ENCODE measurements around the gene AMIGO2.

AMIGO2 gene

GRCh38 chr12:47029903-47030302 lies 49.9 kb downstream of the AMIGO2 start:
- no peak for DNase-seq

GRCh38 chr12:47028981-47029708 lies 50.6 kb downstream of the AMIGO2 start:
- no peak for DNase-seq

GRCh38 chr12:47028186-47028585 lies 51.6 kb downstream of the AMIGO2 start:
- DNase-seq: no peak

Data from CD4-positive, alpha-beta T cell treated with Interleukin-4 for 1 hour (primary cell).